Natural killer cell (primary cell): ENCODE measurements around the gene MEGF6. TPM values are rescaled to one million over a fixed set of nuclear protein-coding genes. Genes with fewer than 3 reads are reported as not detected.

Source experiments
- ATAC-seq, 3 donors: fragments of 150-1000 bp in 2 of 3; fragments of 200-7000 bp in 1 of 3; cut with Tn5 transposase; 1 replicate in 1 of 3; 2 replicates in 2 of 3; pipeline ENCODE4 v1.10.0; 2021; ENCODE audit warnings: mild to moderate bottlenecking in 2 of 3, moderate library complexity in 2 of 3
- DNase-seq, 2 donors: peaks; one replicate each; pipeline versions ENCODE4 v3.0.0 to v3.0.0-alpha.2; 2013 to 2021; ENCODE audit warnings: mixed read lengths in 1 of 2
- H3K27ac ChIP-seq: one replicate; pipeline ENCODE4 v1.5.1; 2013; ENCODE audit warnings: mild to moderate bottlenecking, low read length
- H3K27me3 ChIP-seq: one replicate; pipeline ENCODE4 v1.6.1; 2013; ENCODE audit warnings: low read length; ENCODE audit not compliant: control insufficient read depth, insufficient read depth
- H3K36me3 ChIP-seq: one replicate; pipeline ENCODE4 v1.6.1; 2013; ENCODE audit warnings: low read length; ENCODE audit not compliant: control insufficient read depth, insufficient read depth
- H3K4me1 ChIP-seq: one replicate; pipeline ENCODE4 v1.6.1; 2013; ENCODE audit warnings: low read length; ENCODE audit not compliant: control insufficient read depth, insufficient read depth
- H3K4me3 ChIP-seq: one replicate; pipeline ENCODE4 v1.5.1; 2013; ENCODE audit warnings: low read length
- H3K9me3 ChIP-seq: one replicate; pipeline ENCODE4 v1.6.1; 2013; ENCODE audit warnings: low read length; ENCODE audit not compliant: control insufficient read depth, insufficient read depth
- H3K27ac Mint-ChIP-seq, 2 donors: one replicate each; pipeline ENCODE4 v1.8.0; 2022; ENCODE audit warnings: mild to moderate bottlenecking in 2 of 2, mixed read lengths in 2 of 2, moderate library complexity in 1 of 2
- H3K27me3 Mint-ChIP-seq, 2 donors: one replicate each; pipeline ENCODE4 v1.8.0; 2022; ENCODE audit warnings: low read depth in 2 of 2, mixed read lengths in 2 of 2
- H3K36me3 Mint-ChIP-seq: one replicate; pipeline ENCODE4 v1.8.0; 2022; ENCODE audit warnings: mixed read lengths
- H3K4me1 Mint-ChIP-seq, 2 donors: one replicate each; pipeline ENCODE4 v1.8.0; 2022; ENCODE audit warnings: mixed read lengths in 2 of 2
- H3K4me3 Mint-ChIP-seq: one replicate; pipeline ENCODE4 v1.8.0; 2022; ENCODE audit warnings: mild to moderate bottlenecking, moderate library complexity, mixed read lengths
- H3K9me3 Mint-ChIP-seq, 2 donors: one replicate each; pipeline ENCODE4 v1.8.0; 2022; ENCODE audit warnings: mixed read lengths in 2 of 2
- CTCF ChIP-seq: fragments of 200-600 bp; IDR thresholded peaks from one replicate; pipeline ENCODE4 v1.8.0; 2022; ENCODE audit warnings: antibody characterized with exemption
- WGBS: methylation state at CpG from one replicate; pipeline ENCODE4 v1.1.7; 2013; ENCODE audit warnings: missing lambda C conversion rate; ENCODE audit not compliant: insufficient coverage; 5-methylcytosine and 5-hydroxymethylcytosine counted together
- intact Hi-C: fragments of 100-400 bp; cut with micrococcal nuclease; formaldehyde crosslinking; loops from one replicate; pipeline ENCODE4 v1.14.2; 2022
- total RNA-seq, 4 donors: library from RNA; stranded (reverse); fragments of 120-200 nt in 1 of 4; gene quantifications; one replicate each; pipeline versions ENCODE4 v1.2.3 to v1.2.4, GENCODE V29; 2013 to 2022

The MEGF6 gene
- total RNA-seq, 3 donors from 2014 or later (not counting 1 experiment from before 2014, with no cell fraction given): 3.1 to 15.6 (median 5.1) TPM

GRCh38 chr1:3636531-3636930 lies 25.2 kb upstream of the MEGF6 start:
- Mint-ChIP-seq H3K27me3 (no peaks in the 10 kb centered on the region), H3K4me3 (no peak overlapping the region), H3K36me3 (peaks cover 9% of the 10 kb centered on the region), H3K27ac (no peak overlapping the region), H3K4me1 (no peaks in the 10 kb centered on the region), H3K9me3 (no peaks in the 10 kb centered on the region)
- no peak for TF ChIP-seq CTCF
- 97% methylated on average over 11 of the region's 11 CpGs for WGBS
- H3K27me3 ChIP-seq: no peaks in the 10 kb centered on the region
- H3K9me3 ChIP-seq: no peaks in the 10 kb centered on the region
- ATAC-seq (no peak), DNase-seq (no peak)
- intact Hi-C loops: no loop called here
- H3K36me3 ChIP-seq: peaks cover 54% of the 10 kb centered on the region
- no peak overlapping the region for H3K27ac ChIP-seq
- no peaks in the 10 kb centered on the region for H3K4me1 ChIP-seq
- H3K4me3 ChIP-seq: no peak overlapping the region

GRCh38 chr1:3636080-3636479 lies 24.8 kb upstream of the MEGF6 start:
- Mint-ChIP-seq H3K9me3 (no peaks in the 10 kb centered on the region), H3K4me1 (no peaks in the 10 kb centered on the region), H3K27me3 (no peaks in the 10 kb centered on the region), H3K27ac (no peak overlapping the region), H3K36me3 (peaks cover 9% of the 10 kb centered on the region), H3K4me3 (no peak overlapping the region)
- ATAC-seq (no peak), DNase-seq (no peak)
- Histone ChIP-seq H3K36me3 (peaks cover 51% of the 10 kb centered on the region), H3K27ac (no peak overlapping the region), H3K4me3 (no peak overlapping the region), H3K9me3 (no peaks in the 10 kb centered on the region), H3K4me1 (no peaks in the 10 kb centered on the region), H3K27me3 (no peaks in the 10 kb centered on the region)
- no peak for TF ChIP-seq CTCF
- intact Hi-C loops: no loop called here
- WGBS: 97% methylated on average over 14 of the region's 14 CpGs

GRCh38 chr1:3634059-3634800 lies 22.9 kb upstream of the MEGF6 start:
- H3K9me3 ChIP-seq: no peaks in the 10 kb centered on the region
- no peaks in the 10 kb centered on the region for H3K27me3 ChIP-seq
- intact Hi-C loops: no loop called here
- H3K4me1 ChIP-seq: no peaks in the 10 kb centered on the region
- H3K36me3 ChIP-seq: peaks cover 48% of the 10 kb centered on the region
- no peak for TF ChIP-seq CTCF
- H3K27me3 Mint-ChIP-seq: no peaks in the 10 kb centered on the region
- WGBS: 97% methylated on average over 22 of the region's 22 CpGs
- no peak overlapping the region for H3K4me3 Mint-ChIP-seq
- H3K27ac ChIP-seq: no peak overlapping the region
- no peak overlapping the region for H3K4me3 ChIP-seq
- H3K36me3 Mint-ChIP-seq: peaks cover 9% of the 10 kb centered on the region
- no peak for DNase-seq
- H3K9me3 Mint-ChIP-seq: no peaks in the 10 kb centered on the region
- H3K27ac Mint-ChIP-seq: no peak overlapping the region
- ATAC-seq: no peak
- no peaks in the 10 kb centered on the region for H3K4me1 Mint-ChIP-seq
